ENCODE data around the gene CCDC152.

DNA sequence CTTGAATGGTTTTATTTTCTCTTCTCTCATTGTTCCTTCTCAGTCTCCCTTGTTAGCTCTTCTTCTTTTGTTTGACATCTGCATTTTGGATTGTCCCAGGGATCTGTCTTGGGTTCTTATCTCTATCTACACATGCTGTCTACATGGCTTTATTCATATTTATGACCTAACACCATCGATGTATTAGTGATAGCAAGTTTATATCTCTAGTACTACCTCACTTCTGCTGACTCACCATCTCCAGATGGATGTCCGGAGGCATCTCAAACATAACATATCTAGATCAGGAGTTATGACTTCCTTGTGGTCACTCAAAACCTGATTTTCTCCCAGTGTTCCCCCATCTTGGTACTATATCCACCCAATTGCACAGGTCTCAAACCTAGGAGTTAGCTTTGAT lies 74.3 kb downstream of the CCDC152 start:
- TF ChIP-seq, protein P1, sequence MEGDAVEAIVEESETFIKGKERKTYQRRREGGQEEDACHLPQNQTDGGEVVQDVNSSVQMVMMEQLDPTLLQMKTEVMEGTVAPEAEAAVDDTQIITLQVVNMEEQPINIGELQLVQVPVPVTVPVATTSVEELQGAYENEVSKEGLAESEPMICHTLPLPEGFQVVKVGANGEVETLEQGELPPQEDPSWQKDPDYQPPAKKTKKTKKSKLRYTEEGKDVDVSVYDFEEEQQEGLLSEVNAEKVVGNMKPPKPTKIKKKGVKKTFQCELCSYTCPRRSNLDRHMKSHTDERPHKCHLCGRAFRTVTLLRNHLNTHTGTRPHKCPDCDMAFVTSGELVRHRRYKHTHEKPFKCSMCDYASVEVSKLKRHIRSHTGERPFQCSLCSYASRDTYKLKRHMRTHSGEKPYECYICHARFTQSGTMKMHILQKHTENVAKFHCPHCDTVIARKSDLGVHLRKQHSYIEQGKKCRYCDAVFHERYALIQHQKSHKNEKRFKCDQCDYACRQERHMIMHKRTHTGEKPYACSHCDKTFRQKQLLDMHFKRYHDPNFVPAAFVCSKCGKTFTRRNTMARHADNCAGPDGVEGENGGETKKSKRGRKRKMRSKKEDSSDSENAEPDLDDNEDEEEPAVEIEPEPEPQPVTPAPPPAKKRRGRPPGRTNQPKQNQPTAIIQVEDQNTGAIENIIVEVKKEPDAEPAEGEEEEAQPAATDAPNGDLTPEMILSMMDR (IDR thresholded peaks at IDR 0.05; ENCODE audit: borderline replicate concordance, extremely low read depth, low read length, poor library complexity, severe bottlenecking), result no peak
- no peak for TF ChIP-seq EZH2 (IDR thresholded peaks at IDR 0.05; ENCODE audit: borderline replicate concordance, low read depth, low read length, severe bottlenecking)
